ENCODE data around the gene ABI3BP. TPM values are rescaled to one million over a fixed set of nuclear protein-coding genes. Genes with fewer than 3 reads are reported as not detected.

ABI3BP gene
- total and polyA plus RNA-seq, 11 donors, result 7.8 to 96.6 (median 26.4) TPM

- Histone ChIP-seq H3K9me3 (no peaks in the 10 kb centered on the region), H3K4me3 (no peak overlapping the region), H3K36me3 (peaks cover 0 to 52% (median 0%) of the 10 kb centered on the region in 9 donors), H3K27me3 (no peaks in the 10 kb centered on the region), H3K4me1 (peaks cover 0 to 3% (median 0%) of the 10 kb centered on the region in 12 donors), H3K27ac (no peak overlapping the region)
- no peak for DNase-seq
- WGBS, 4 donors, result 73 to 82% (median 77%) methylated on average over 2 of the region's 2 CpGs
- intact Hi-C loops (cut with DNase I), result no loop called here
- TF ChIP-seq, protein P1, sequence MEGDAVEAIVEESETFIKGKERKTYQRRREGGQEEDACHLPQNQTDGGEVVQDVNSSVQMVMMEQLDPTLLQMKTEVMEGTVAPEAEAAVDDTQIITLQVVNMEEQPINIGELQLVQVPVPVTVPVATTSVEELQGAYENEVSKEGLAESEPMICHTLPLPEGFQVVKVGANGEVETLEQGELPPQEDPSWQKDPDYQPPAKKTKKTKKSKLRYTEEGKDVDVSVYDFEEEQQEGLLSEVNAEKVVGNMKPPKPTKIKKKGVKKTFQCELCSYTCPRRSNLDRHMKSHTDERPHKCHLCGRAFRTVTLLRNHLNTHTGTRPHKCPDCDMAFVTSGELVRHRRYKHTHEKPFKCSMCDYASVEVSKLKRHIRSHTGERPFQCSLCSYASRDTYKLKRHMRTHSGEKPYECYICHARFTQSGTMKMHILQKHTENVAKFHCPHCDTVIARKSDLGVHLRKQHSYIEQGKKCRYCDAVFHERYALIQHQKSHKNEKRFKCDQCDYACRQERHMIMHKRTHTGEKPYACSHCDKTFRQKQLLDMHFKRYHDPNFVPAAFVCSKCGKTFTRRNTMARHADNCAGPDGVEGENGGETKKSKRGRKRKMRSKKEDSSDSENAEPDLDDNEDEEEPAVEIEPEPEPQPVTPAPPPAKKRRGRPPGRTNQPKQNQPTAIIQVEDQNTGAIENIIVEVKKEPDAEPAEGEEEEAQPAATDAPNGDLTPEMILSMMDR (IDR thresholded peaks at IDR 0.05), result no peak
- TF ChIP-seq POLR2A (IDR thresholded peaks at IDR 0.05), result no peak
- ATAC-seq, result peak in 3 of 4 donors; percentile 9 to 16 (median 13)
Observed at GRCh38 chr3:100776746-100777145, 216.5 kb downstream of the ABI3BP start.

GRCh38 chr3:100776097-100776729 lies 217.0 kb downstream of the ABI3BP start:
- H3K27me3 ChIP-seq, result no peaks in the 10 kb centered on the region
- DNase-seq, result no peak
- WGBS, 4 donors, result 82 to 91% (median 87%) methylated on average over 2 of the region's 2 CpGs
- H3K4me1 ChIP-seq, result peaks cover 0 to 3% (median 0%) of the 10 kb centered on the region in 12 donors
- intact Hi-C loops (cut with DNase I), result no loop called here
- no peak for TF ChIP-seq POLR2A (IDR thresholded peaks at IDR 0.05)
- TF ChIP-seq, protein P1 (IDR thresholded peaks at IDR 0.05), result no peak
- no peaks in the 10 kb centered on the region for H3K9me3 ChIP-seq
- peak in 1 of 4 donors; percentile 24 for ATAC-seq
- H3K4me3 ChIP-seq, result no peak overlapping the region
- H3K36me3 ChIP-seq, result peaks cover 0 to 52% (median 0%) of the 10 kb centered on the region in 9 donors
- H3K27ac ChIP-seq, result no peak overlapping the region

DNA sequence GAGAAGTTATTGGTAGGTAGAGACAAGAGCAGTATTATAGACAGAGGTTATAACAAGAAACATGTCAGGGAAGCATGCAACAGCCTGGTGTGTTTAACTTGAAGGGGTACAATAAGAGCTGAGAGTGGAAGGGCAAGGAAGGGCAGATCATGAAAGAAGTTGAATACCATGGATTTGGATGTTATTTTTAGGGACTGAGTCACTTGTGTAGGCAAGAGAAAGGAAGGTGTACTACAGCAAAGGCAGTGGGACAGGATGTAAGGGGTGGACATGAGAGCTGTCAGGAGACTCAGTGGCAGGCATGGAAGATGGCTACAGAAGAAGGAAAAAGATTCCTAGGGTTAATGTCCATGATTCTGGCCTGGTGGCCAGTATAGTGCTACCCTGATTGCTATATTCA lies 217.6 kb downstream of the ABI3BP start:
- no peak overlapping the region for H3K27ac ChIP-seq
- intact Hi-C loops (cut with DNase I), result no loop called here
- H3K27me3 ChIP-seq, result no peaks in the 10 kb centered on the region
- TF ChIP-seq, protein P1 (IDR thresholded peaks at IDR 0.05), result no peak
- no peak for TF ChIP-seq POLR2A (IDR thresholded peaks at IDR 0.05)
- no peak overlapping the region for H3K4me3 ChIP-seq
- no peaks in the 10 kb centered on the region for H3K9me3 ChIP-seq
- ATAC-seq, result peak in 2 of 4 donors; percentile 34 to 54
- H3K4me1 ChIP-seq, result peaks cover 0 to 3% (median 0%) of the 10 kb centered on the region in 12 donors
- DNase-seq, result no peak
- H3K36me3 ChIP-seq, result peaks cover 0 to 52% (median 0%) of the 10 kb centered on the region in 9 donors

DNA sequence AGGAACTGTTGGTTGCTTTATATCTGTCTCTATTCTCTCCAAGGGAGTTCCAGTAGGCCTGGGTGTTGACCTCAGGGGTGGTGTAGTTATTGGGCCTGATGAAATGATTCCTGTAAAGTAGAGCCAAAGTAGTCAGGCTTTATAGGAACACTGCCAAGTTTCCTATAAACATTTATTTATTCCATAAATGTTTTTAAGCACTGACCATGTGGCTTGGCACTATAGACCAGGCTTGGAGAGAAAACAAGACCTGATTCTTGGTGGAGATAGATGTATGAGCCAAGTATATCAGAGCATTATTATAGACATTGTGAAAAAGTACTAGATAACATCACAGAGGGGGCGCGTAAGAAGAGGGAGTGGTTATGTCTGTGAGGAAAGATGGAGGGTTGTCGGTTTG lies 218.0 kb downstream of the ABI3BP start:
- Histone ChIP-seq H3K4me1 (peaks cover 0 to 3% (median 0%) of the 10 kb centered on the region in 12 donors), H3K9me3 (no peaks in the 10 kb centered on the region), H3K27ac (no peak overlapping the region), H3K4me3 (no peak overlapping the region), H3K27me3 (no peaks in the 10 kb centered on the region), H3K36me3 (peaks cover 0 to 54% (median 0%) of the 10 kb centered on the region in 9 donors)
- ATAC-seq (no peak), DNase-seq (no peak)
- intact Hi-C loops (cut with DNase I), result no loop called here
- 91 to 94% (median 94%) methylated on average over 3 of the region's 3 CpGs for whole genome bisulfite sequencing, 4 donors
- no peak for TF ChIP-seq POLR2A (IDR thresholded peaks at IDR 0.05)
- TF ChIP-seq, protein P1 (IDR thresholded peaks at IDR 0.05), result no peak
